B cell (primary cell): Measurements from ENCODE around the gene CDC34.

Experiments
- EZH2 ChIP-seq: IDR thresholded peaks from 2 replicates; pipeline ENCODE4 v1.6.1; 2012; ENCODE audit warnings: borderline replicate concordance, low read depth, mild to moderate bottlenecking, moderate library complexity, low read length; ENCODE audit not compliant: insufficient read depth, poor library complexity, severe bottlenecking
- TF ChIP-seq, protein P1 (sequence below): fragments of 200-600 bp; IDR thresholded peaks from one replicate; pipeline ENCODE4 v1.8.0; 2022; ENCODE audit warnings: antibody characterized with exemption, mild to moderate bottlenecking

DNA sequence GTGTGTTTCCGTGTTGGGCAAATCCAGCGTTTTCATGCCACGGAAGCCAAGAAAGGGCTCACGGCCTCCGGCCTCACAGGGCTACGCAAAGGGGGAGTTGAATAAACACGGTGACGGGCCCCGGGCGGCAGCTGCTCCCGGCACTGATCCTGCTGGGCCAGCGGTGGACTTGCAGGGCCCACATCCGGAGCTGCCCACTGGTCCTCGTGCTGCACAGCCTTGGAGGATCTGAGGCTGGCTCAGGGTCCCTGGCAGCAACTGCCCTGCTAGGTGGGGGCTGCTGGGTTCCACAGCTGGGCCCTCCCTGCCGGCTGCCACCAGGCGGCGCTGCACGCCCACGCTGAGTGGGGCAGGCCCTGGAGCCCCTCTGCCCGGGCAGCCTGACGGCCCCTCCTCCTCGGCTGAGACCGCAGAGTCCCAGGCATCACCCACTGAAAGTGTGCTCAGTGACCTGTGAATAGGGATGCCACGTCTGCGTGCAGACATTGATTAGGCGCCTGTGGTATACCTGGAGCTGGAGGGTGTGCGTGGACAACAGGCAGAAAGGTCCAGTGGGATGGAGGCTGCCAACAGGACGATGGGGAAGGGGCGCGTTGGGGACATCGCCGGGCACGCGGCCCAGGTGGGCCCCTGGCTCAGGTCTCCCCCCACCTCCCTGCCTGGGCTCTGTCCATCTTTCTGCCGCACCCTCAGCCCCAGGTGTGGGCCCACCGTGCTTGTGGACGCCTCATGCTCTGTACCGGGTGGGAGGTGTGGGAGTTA lies 52.9 kb downstream of the CDC34 start:
- TF ChIP-seq, protein P1, sequence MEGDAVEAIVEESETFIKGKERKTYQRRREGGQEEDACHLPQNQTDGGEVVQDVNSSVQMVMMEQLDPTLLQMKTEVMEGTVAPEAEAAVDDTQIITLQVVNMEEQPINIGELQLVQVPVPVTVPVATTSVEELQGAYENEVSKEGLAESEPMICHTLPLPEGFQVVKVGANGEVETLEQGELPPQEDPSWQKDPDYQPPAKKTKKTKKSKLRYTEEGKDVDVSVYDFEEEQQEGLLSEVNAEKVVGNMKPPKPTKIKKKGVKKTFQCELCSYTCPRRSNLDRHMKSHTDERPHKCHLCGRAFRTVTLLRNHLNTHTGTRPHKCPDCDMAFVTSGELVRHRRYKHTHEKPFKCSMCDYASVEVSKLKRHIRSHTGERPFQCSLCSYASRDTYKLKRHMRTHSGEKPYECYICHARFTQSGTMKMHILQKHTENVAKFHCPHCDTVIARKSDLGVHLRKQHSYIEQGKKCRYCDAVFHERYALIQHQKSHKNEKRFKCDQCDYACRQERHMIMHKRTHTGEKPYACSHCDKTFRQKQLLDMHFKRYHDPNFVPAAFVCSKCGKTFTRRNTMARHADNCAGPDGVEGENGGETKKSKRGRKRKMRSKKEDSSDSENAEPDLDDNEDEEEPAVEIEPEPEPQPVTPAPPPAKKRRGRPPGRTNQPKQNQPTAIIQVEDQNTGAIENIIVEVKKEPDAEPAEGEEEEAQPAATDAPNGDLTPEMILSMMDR, result peak; percentile 88
- no peak for TF ChIP-seq EZH2
